Upper lobe of left lung (tissue), 4 donors: Measurements from ENCODE around the gene SELENOW.
"Not testable (repeated sequence)": the region's sequence is repeated elsewhere in the genome, so short reads cannot be mapped to it uniquely, and the experiment has no call there.

Experiments
- CTCF ChIP-seq, 6 experiments: fragments of 450-650 bp in 4 of 6; fragments of 200-600 bp in 2 of 6; sonication (generic) in 2 of 6; IDR thresholded peaks; one replicate each; pipeline ENCODE4 v1.5.1; 2016 to 2019; ENCODE audit warnings: antibody characterized with exemption in 6 of 6
- POLR2AphosphoS5 ChIP-seq, 2 donors: sonication (generic); formaldehyde crosslinking; IDR thresholded peaks; one replicate each; pipeline ENCODE4 v1.5.1; 2017; ENCODE audit warnings: antibody characterized with exemption in 2 of 2

GRCh38 chr19:47764705-47765104 lies 13.8 kb upstream of the SELENOW start:
- not testable (repeated sequence) for TF ChIP-seq CTCF, POLR2AphosphoS5 (IDR thresholded peaks at IDR 0.05)
